ENCODE data around the gene EXOC4. TPM values are rescaled to one million over a fixed set of nuclear protein-coding genes. Genes with fewer than 3 reads are reported as not detected.

The EXOC4 gene
- total RNA-seq, 1 donor from 2014 or later: 67.7 TPM

GRCh38 chr7:133489906-133490305 lies 237.0 kb downstream of the EXOC4 start:
- H3K4me1 Mint-ChIP-seq (ENCODE audit: low read depth): no peaks in the 10 kb centered on the region
- H3K27me3 Mint-ChIP-seq (ENCODE audit: low read depth): no peaks in the 10 kb centered on the region
- peaks cover 2% of the 10 kb centered on the region for H3K36me3 Mint-ChIP-seq (ENCODE audit: low read depth)
- no peaks in the 10 kb centered on the region for H3K9me3 Mint-ChIP-seq (ENCODE audit: low read depth)
- H3K4me3 Mint-ChIP-seq (ENCODE audit: unreplicated experiment): no peak overlapping the region
- DNase-seq (ENCODE audit: low spot score): no peak
- H3K27ac Mint-ChIP-seq (ENCODE audit: unreplicated experiment): no peak overlapping the region
- no peak for TF ChIP-seq CTCF (IDR thresholded peaks at IDR 0.05)

- Mint-ChIP-seq H3K27ac (ENCODE audit: unreplicated experiment) (no peak overlapping the region), H3K4me1 (ENCODE audit: low read depth) (no peaks in the 10 kb centered on the region), H3K4me3 (ENCODE audit: unreplicated experiment) (no peak overlapping the region), H3K36me3 (ENCODE audit: low read depth) (no peaks in the 10 kb centered on the region), H3K9me3 (ENCODE audit: low read depth) (no peaks in the 10 kb centered on the region), H3K27me3 (ENCODE audit: low read depth) (no peaks in the 10 kb centered on the region)
- TF ChIP-seq CTCF (IDR thresholded peaks at IDR 0.05): no peak
- DNase-seq (ENCODE audit: low spot score): no peak
These were observed 238.4 kb downstream of the EXOC4 start for GRCh38 chr7:133491201-133491691.

- no peaks in the 10 kb centered on the region for H3K36me3 Mint-ChIP-seq (ENCODE audit: low read depth)
- no peaks in the 10 kb centered on the region for H3K4me1 Mint-ChIP-seq (ENCODE audit: low read depth)
- H3K9me3 Mint-ChIP-seq (ENCODE audit: low read depth): no peaks in the 10 kb centered on the region
- H3K27me3 Mint-ChIP-seq (ENCODE audit: low read depth): no peaks in the 10 kb centered on the region
- H3K27ac Mint-ChIP-seq (ENCODE audit: unreplicated experiment): no peak overlapping the region
- no peak for TF ChIP-seq CTCF (IDR thresholded peaks at IDR 0.05)
- H3K4me3 Mint-ChIP-seq (ENCODE audit: unreplicated experiment): no peak overlapping the region
- DNase-seq (ENCODE audit: low spot score): no peak
These were observed 239.2 kb downstream of the EXOC4 start for GRCh38 chr7:133491846-133492652.

GRCh38 chr7:133497061-133497460 lies 244.2 kb downstream of the EXOC4 start:
- TF ChIP-seq CTCF (IDR thresholded peaks at IDR 0.05): no peak
- no peaks in the 10 kb centered on the region for H3K36me3 Mint-ChIP-seq (ENCODE audit: low read depth)
- H3K27me3 Mint-ChIP-seq (ENCODE audit: low read depth): no peaks in the 10 kb centered on the region
- no peaks in the 10 kb centered on the region for H3K9me3 Mint-ChIP-seq (ENCODE audit: low read depth)
- H3K4me1 Mint-ChIP-seq (ENCODE audit: low read depth): peaks cover 8% of the 10 kb centered on the region
- H3K4me3 Mint-ChIP-seq (ENCODE audit: unreplicated experiment): no peak overlapping the region
- DNase-seq (ENCODE audit: low spot score): no peak
- H3K27ac Mint-ChIP-seq (ENCODE audit: unreplicated experiment): no peak overlapping the region

GRCh38 chr7:133501771-133502170 lies 248.9 kb downstream of the EXOC4 start:
- no peak for DNase-seq (ENCODE audit: low spot score)
- no peaks in the 10 kb centered on the region for H3K36me3 Mint-ChIP-seq (ENCODE audit: low read depth)
- no peak for TF ChIP-seq CTCF (IDR thresholded peaks at IDR 0.05)
- H3K4me1 Mint-ChIP-seq (ENCODE audit: low read depth): peaks cover 24% of the 10 kb centered on the region
- no peak overlapping the region for H3K27ac Mint-ChIP-seq (ENCODE audit: unreplicated experiment)
- no peaks in the 10 kb centered on the region for H3K27me3 Mint-ChIP-seq (ENCODE audit: low read depth)
- no peaks in the 10 kb centered on the region for H3K9me3 Mint-ChIP-seq (ENCODE audit: low read depth)
- no peak overlapping the region for H3K4me3 Mint-ChIP-seq (ENCODE audit: unreplicated experiment)

Measured in chondrocyte (in vitro differentiated cells).